ENCODE data around the gene KERA. TPM values are rescaled to one million over a fixed set of nuclear protein-coding genes. Genes with fewer than 3 reads are reported as not detected.

KERA gene
- total RNA-seq, 1 donor from 2014 or later, result not detected

DNA sequence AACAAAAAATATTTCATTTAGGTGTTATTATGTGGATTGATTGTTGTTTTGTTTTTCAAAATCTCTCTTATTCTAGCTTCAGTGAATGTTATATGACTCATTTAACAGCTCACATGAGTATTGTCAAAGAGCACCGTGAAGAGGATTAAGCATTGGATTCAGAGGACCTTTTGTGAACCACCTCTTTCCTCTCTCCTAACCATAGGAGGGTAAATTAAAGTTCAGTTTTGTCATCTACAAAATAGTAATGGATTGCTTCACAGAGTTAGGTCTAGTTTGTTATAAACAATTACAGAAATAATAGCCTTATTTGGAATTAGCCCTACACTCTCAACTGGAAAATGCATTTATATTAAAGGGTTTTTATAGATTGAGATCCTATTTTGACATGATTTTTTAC is 962 bp upstream of the KERA start:
- Histone ChIP-seq H3K4me3 (no peak overlapping the region), H3K27ac (no peak overlapping the region), H3K27me3 (no peaks in the 10 kb centered on the region), H3K4me1 (no peaks in the 10 kb centered on the region), H3K36me3 (no peaks in the 10 kb centered on the region), H3K9me3 (no peaks in the 10 kb centered on the region)
- TF ChIP-seq, protein P1, sequence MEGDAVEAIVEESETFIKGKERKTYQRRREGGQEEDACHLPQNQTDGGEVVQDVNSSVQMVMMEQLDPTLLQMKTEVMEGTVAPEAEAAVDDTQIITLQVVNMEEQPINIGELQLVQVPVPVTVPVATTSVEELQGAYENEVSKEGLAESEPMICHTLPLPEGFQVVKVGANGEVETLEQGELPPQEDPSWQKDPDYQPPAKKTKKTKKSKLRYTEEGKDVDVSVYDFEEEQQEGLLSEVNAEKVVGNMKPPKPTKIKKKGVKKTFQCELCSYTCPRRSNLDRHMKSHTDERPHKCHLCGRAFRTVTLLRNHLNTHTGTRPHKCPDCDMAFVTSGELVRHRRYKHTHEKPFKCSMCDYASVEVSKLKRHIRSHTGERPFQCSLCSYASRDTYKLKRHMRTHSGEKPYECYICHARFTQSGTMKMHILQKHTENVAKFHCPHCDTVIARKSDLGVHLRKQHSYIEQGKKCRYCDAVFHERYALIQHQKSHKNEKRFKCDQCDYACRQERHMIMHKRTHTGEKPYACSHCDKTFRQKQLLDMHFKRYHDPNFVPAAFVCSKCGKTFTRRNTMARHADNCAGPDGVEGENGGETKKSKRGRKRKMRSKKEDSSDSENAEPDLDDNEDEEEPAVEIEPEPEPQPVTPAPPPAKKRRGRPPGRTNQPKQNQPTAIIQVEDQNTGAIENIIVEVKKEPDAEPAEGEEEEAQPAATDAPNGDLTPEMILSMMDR (IDR thresholded peaks at IDR 0.05), result no peak
- no peak for DNase-seq (ENCODE audit: low spot score in 2 of 2)
- intact Hi-C loops (cut with DNase I), result no loop called here

- H3K27me3 ChIP-seq, result no peaks in the 10 kb centered on the region
- H3K4me1 ChIP-seq, result no peaks in the 10 kb centered on the region
- TF ChIP-seq, protein P1 (IDR thresholded peaks at IDR 0.05), result no peak
- H3K4me3 ChIP-seq, result no peak overlapping the region
- no peak overlapping the region for H3K27ac ChIP-seq
- no peaks in the 10 kb centered on the region for H3K36me3 ChIP-seq
- DNase-seq (ENCODE audit: low spot score in 2 of 2), result no peak
- intact Hi-C loops (cut with DNase I), result no loop called here
- no peaks in the 10 kb centered on the region for H3K9me3 ChIP-seq
These were observed 1.3 kb downstream of the KERA start for GRCh38 chr12:91056488-91056887.

DNA sequence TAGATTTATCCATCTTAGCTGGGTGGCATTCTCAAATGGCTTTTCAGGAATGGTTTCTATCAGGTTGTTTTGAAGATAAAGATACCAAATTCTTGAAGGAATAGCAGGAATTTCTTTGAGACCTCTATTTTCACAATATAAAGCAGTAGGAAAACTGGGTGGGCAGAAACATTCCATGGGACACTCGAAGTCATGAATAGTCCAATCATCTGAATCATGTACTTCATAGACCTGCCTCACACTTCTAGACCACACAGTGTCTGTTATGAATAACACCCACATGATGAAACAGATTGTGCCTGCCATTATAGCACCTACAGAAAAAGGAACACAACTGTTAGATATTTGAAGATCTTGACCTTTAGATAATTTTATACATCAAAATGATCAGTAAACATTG is 1.8 kb downstream of the KERA start:
- no peak overlapping the region for H3K4me3 ChIP-seq
- H3K4me1 ChIP-seq, result no peaks in the 10 kb centered on the region
- TF ChIP-seq, protein P1 (IDR thresholded peaks at IDR 0.05), result no peak
- H3K27me3 ChIP-seq, result no peaks in the 10 kb centered on the region
- H3K36me3 ChIP-seq, result no peaks in the 10 kb centered on the region
- intact Hi-C loops (cut with DNase I), result no loop called here
- DNase-seq (ENCODE audit: low spot score in 2 of 2), result no peak
- H3K27ac ChIP-seq, result no peak overlapping the region
- H3K9me3 ChIP-seq, result no peaks in the 10 kb centered on the region

DNA sequence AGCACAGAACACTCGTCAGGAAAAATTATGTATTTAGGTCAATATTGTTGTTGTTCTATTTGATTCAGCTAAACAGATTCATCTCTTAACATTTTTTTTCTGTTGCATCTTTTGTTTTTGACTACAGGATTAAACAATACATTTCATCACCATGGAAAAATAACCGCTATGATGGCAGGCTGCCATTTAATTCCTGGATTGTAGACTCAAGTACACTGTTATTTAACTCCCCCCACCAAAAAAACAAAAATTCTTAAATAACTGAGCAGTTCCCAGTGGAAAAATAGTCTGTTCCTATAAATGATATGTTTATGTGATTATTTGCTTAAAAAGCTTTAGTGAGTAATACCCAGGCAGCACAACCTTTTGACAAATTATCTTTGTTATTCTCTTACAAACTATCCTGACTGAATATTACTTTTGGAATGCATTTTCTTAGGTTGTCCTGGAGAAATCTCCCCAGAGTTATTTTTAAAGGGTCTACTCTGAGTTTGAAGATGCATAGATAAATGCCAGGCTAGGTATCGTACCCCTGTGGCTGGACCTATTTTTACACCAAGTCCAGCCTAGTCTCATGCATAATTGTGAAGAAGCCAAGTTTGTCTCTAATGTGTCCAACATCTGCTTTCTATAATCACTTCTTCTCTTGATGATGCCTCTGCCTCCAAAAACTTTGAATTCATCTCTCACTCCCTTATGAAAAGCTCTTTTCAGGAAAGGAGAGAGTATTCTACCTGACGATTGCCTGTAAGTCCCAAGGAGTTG is 3.7 kb downstream of the KERA start:
- intact Hi-C loops (cut with DNase I), result no loop called here
- DNase-seq (ENCODE audit: low spot score in 2 of 2), result no peak
- TF ChIP-seq, protein P1 (IDR thresholded peaks at IDR 0.05), result no peak

DNA sequence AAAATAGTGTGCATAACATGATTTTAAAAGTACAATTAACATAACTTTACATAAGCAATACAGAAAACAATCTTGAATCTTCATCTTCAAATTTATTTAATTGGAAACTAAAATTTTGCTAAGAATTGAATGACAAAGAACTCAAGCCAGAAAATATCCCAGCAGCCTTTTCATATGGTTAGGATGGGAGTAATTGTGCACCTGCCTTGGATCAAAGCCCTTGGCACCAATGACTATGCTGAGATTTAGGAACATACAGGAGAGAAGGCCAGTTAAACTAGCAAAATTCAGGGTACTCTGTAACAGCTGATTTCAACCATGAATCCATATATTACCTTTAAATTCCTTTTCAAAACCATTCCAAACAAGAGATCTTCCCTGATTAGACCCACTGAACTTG is 5.8 kb downstream of the KERA start:
- no peaks in the 10 kb centered on the region for H3K36me3 ChIP-seq
- no peaks in the 10 kb centered on the region for H3K9me3 ChIP-seq
- H3K27ac ChIP-seq, result no peak overlapping the region
- H3K4me1 ChIP-seq, result no peaks in the 10 kb centered on the region
- DNase-seq (ENCODE audit: low spot score in 2 of 2), result no peak
- H3K4me3 ChIP-seq, result no peak overlapping the region
- intact Hi-C loops (cut with DNase I), result no loop called here
- TF ChIP-seq, protein P1 (IDR thresholded peaks at IDR 0.05), result no peak
- H3K27me3 ChIP-seq, result no peaks in the 10 kb centered on the region

More for the DNA sequence above, 3.7 kb downstream of the KERA start:
- Histone ChIP-seq H3K4me3 (no peak overlapping the region), H3K27me3 (no peaks in the 10 kb centered on the region), H3K36me3 (no peaks in the 10 kb centered on the region), H3K27ac (no peak overlapping the region), H3K9me3 (no peaks in the 10 kb centered on the region), H3K4me1 (no peaks in the 10 kb centered on the region)
